Muscle of leg (tissue), 11 donors: Measurements from ENCODE around the gene KREMEN1. TPM values are rescaled to one million over a fixed set of nuclear protein-coding genes. Genes with fewer than 3 reads are reported as not detected.

Experiments used
- DNase-seq: peaks from one replicate; pipeline ENCODE4 v3.0.0; 2013
- H3K27ac ChIP-seq: one replicate; pipeline ENCODE4 v1.5.1; 2013; ENCODE audit warnings: mild to moderate bottlenecking, low read length, control low read depth
- H3K27me3 ChIP-seq: one replicate; pipeline ENCODE4 v1.6.1; 2013; ENCODE audit warnings: low read length; ENCODE audit not compliant: control insufficient read depth, insufficient read depth
- H3K36me3 ChIP-seq: one replicate; pipeline ENCODE4 v1.6.1; 2013; ENCODE audit warnings: low read length; ENCODE audit not compliant: control insufficient read depth, insufficient read depth
- H3K4me1 ChIP-seq: one replicate; pipeline ENCODE4 v1.6.1; 2013; ENCODE audit warnings: low read length; ENCODE audit not compliant: control insufficient read depth, insufficient read depth
- H3K4me3 ChIP-seq: one replicate; pipeline ENCODE4 v1.5.1; 2013; ENCODE audit warnings: low read length, control low read depth
- H3K9me3 ChIP-seq: replicated peaks from 2 replicates; pipeline ENCODE4 v1.6.1; 2013; ENCODE audit warnings: low read depth, low read length; ENCODE audit not compliant: control insufficient read depth
- WGBS: methylation state at CpG from one replicate; pipeline ENCODE4 v1.1.5; 2013; ENCODE audit warnings: missing lambda C conversion rate; ENCODE audit not compliant: insufficient coverage; 5-methylcytosine and 5-hydroxymethylcytosine counted together
- polyA plus RNA-seq, 8 donors: library from polyadenylated mRNA; unstranded; fragments of 120-200 nt; gene quantifications; one replicate each; pipeline versions ENCODE4 v1.2.1 to v1.2.3, GENCODE V29; 2013; ENCODE audit warnings: inconsistent platforms in 1 of 8, low replicate concordance in 1 of 8; ENCODE audit not compliant: insufficient read length in 8 of 8, insufficient read depth in 1 of 8
- total RNA-seq: library from RNA; stranded (reverse); fragments of 120-200 nt; gene quantifications from one replicate; pipeline ENCODE4 v1.2.4, GENCODE V29; 2013

KREMEN1 gene
- total and polyA plus RNA-seq, 9 donors = 44.9 to 96.6 (median 86.6) TPM

DNA sequence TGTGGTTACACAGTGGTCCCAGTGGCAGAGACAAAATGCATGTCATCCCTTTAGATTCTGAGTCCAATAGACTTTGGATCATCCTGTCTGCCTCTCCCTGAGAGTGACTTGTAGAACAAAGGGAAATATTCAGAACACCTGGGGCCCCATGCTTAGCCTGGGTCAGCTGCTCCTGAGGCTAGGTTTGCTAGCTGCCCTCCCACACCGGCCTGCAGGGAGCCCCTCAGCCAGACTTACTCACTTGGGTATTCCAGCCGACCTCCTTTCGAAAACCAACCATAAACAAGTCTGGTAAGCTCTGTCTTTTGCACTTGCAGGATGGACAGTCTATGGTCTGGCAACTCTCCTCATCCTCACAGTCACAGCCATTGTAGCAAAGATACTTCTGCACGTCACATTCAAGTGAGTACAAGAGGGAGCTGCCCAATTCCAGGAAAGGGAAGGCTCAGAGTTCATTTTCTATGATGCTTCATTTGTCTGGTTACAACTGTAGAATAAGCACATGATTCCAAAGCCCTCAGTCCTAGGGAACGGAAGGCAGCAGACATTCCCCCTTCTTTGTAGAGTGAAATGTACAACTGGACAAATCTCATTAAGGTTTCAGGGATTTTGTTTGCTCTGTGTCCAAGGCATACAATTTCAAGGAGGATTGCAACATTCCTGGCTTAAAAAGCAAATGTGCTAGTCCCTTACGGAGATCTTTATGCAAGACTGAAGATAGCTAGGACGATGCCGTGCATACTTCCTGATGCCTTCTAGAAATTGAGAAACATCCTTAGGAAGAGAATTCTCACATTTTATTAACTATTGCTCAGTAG, 67.3 kb downstream of the KREMEN1 start:
- H3K36me3 ChIP-seq = peaks cover 66% of the 10 kb centered on the region

DNA sequence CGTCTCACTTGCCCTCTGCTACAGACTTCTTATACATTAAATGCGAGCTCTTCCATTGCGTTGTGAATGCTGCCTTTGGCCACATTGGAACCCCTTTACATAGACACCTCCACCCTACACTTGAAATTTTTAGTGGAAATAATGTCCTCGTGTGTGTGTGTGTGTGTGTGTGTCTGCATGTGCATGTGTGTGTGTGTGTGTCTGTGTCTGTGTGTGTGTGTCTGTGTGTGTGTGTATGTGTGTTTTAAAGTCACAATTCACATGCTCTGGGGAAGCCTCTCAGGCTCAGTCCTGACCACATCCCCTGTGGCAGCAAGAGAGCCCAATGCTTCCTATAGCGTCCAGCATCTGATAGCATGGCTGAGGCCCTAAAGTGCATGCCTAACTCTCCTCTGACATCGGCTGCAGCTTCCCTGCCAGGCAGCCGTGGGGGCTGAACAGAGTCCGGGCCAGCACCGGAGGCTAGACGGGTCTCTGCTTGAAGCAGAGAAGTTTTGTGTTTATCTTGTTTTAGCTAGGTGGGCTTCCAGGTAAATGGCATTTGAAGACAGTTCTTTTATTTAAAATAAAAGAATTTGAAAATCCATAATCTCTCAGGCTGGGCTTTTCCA, 68.3 kb downstream of the KREMEN1 start:
- no peak for DNase-seq
- Histone ChIP-seq H3K27ac (peak overlapping the region; percentile 0), H3K27me3 (no peaks in the 10 kb centered on the region), H3K4me1 (peaks cover 83% of the 10 kb centered on the region), H3K4me3 (no peak overlapping the region), H3K36me3 (peaks cover 66% of the 10 kb centered on the region), H3K9me3 (no peaks in the 10 kb centered on the region)
- 62% methylated on average over 6 of the region's 10 CpGs for WGBS

More for the DNA sequence above, 67.3 kb downstream of the KREMEN1 start:
- Histone ChIP-seq H3K4me3 (no peak overlapping the region), H3K27ac (peak overlapping the region; percentile 47), H3K9me3 (no peaks in the 10 kb centered on the region), H3K27me3 (no peaks in the 10 kb centered on the region), H3K4me1 (peaks cover 77% of the 10 kb centered on the region)
- WGBS = 51% methylated on average over 3 of the region's 8 CpGs
- peak; percentile 21 for DNase-seq

DNA sequence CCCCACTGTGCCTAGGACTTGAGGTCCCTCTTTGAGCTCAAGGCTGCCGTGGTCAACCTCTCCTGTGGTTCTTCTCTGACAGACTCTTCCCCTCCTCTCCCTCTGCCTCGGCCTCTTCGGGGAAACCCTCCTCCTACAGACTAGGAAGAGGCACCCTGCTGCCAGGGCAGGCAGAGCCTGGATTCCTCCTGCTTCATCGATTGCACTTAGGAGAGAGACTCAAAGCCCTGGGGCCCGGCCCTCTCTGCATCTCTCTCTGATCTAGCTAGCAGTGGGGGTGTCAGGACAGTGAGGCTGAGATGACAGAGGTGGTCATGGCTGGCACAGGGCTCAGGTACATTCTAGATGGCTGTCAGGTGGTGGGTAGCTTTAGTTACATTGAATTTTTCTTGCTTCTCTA, 69.3 kb downstream of the KREMEN1 start:
- no peak overlapping the region for H3K4me3 ChIP-seq
- DNase-seq = no peak
- peaks cover 64% of the 10 kb centered on the region for H3K36me3 ChIP-seq
- peak overlapping the region; percentile 29 for H3K27ac ChIP-seq
- peaks cover 81% of the 10 kb centered on the region for H3K4me1 ChIP-seq
- H3K27me3 ChIP-seq = no peaks in the 10 kb centered on the region
- H3K9me3 ChIP-seq = no peaks in the 10 kb centered on the region
- 60% methylated on average over 1 of the region's 5 CpGs for WGBS

DNA sequence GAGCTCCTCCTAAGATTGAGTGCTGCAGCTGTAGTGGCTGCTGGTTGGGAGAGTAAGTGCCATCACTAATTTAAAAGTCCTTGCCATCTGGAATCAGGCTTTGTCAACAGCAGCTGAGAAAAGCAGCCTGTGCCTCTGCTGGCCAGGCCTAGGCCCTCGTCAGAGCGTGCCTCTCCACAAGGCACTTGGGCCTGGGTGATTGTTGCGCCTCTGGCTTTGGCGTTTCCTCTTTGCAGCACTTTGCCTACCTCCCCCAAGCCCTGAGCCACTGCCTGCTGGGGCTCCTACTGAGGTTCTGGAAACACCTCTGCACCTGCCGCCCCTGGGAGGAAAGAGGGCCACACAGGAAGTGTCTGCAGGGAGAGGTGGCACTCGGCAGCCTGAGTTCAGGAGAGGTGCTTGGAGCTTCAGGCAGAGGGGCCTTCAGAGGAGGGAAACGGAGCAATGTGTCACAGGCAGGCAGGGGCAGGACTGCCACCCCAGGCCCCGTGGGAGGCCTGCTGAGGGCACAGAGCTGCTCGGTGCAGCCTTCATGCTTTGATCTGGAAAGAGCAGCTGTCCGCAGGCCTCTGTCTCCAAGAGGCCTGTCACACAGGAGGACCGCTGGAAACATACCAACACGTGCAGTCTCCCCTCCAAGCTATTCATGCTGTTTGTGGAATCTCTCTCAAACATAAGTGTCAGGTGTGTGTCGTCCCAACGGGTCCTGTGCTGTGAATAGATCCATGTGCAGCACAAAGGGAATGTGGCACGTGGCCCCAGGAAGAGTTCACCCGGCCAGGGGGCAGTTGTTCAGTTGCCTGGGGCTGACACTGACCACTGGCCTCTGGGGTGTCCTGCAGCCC, 71.3 kb downstream of the KREMEN1 start:
- H3K36me3 ChIP-seq = peaks cover 63% of the 10 kb centered on the region
- H3K9me3 ChIP-seq = no peaks in the 10 kb centered on the region
- WGBS = 67% methylated on average over 12 of the region's 16 CpGs
- DNase-seq = peak; percentile 85
- H3K4me1 ChIP-seq = peaks cover 76% of the 10 kb centered on the region
- H3K4me3 ChIP-seq = no peak overlapping the region
- no peaks in the 10 kb centered on the region for H3K27me3 ChIP-seq
- H3K27ac ChIP-seq = peak overlapping the region; percentile 98

DNA sequence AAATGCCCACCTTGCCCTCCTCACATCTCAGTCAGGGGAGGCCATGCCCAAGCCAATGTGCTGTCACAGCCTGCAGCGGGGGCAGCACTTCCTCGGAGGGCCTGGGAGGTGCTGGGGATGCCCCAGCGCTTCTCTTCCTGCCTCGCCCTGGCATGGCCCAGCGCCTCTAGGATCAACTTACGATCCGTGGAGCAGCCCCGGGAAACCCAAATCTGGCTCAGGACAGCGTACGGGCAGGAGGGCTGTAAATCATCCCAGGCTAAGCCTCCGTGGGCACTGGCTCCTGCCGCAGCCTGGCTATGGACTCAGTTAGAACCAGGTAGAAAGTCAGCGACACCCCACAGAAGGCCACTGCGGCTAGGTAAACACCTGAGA, 71.9 kb downstream of the KREMEN1 start:
- no peak overlapping the region for H3K4me3 ChIP-seq
- no peaks in the 10 kb centered on the region for H3K27me3 ChIP-seq
- peaks cover 56% of the 10 kb centered on the region for H3K36me3 ChIP-seq
- H3K27ac ChIP-seq = peak overlapping the region; percentile 98
- H3K9me3 ChIP-seq = no peaks in the 10 kb centered on the region
- DNase-seq = peak; percentile 62
- 76% methylated on average over 14 of the region's 14 CpGs for whole genome bisulfite sequencing
- H3K4me1 ChIP-seq = peaks cover 78% of the 10 kb centered on the region

DNA sequence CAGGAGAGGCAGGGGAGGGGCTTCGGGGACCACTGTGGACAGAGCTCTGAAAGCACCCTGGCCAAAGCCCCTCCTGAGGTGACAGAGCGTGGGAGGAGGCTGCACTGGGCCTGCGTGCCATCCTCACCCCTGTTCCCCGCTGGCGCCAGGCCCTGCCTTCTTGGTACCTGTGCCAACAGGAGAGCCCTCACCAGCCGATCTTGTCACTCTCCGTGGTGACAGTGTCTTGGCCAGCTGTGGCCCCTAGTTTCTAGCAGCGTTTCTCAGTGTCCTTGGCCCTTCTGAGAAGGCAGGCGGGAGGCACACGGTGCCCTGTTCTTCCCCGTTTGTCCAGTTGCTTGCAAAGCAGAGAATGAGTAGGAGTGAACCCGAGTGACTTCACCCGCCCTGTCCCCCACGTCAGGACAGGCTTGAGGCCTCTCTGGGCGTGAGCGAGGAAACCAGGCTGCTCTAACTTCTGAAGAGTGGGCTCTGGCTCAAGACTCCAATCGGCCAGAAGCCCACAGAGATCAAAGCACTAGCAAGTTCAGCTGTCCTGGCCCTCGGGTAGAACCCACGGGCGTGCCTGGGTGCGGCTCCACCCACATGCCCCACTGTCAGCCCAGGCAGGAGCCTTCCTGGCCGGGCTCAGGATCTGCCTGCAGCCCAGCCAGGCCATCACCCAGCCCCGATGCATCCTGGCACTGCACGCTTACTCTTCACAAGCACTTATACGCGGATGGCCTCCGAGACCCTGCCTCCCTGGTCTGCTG, 72.7 kb downstream of the KREMEN1 start:
- peak overlapping the region; percentile 98 for H3K27ac ChIP-seq
- WGBS = 70% methylated on average over 27 of the region's 27 CpGs
- peaks cover 49% of the 10 kb centered on the region for H3K36me3 ChIP-seq
- no peaks in the 10 kb centered on the region for H3K9me3 ChIP-seq
- H3K4me3 ChIP-seq = no peak overlapping the region
- DNase-seq = peak; percentile 50
- H3K4me1 ChIP-seq = peaks cover 78% of the 10 kb centered on the region
- H3K27me3 ChIP-seq = no peaks in the 10 kb centered on the region

DNA sequence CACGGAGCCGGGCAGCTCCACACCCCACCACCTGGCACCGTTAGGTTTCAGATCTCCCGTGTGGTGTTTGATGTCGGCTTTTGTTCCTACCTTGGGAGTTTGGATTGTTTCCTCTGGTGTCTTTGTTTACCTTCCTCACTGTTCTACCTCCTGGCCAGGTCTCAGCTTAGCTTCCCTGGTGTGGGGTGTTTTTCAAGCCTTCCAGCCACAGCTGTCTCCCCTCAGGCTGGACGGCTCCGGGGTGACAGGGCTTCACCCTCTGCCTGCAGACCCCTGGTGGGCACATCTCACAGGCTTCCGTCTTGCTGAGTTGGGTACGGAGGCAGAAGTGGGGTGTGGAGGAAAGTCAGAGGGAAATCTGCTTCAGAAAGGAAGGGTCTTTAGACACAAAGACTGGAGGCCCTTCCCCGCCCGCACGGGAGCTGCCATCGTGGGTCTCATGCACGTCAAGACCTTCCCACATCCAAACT, 73.3 kb downstream of the KREMEN1 start:
- WGBS = 82% methylated on average over 5 of the region's 14 CpGs
- Histone ChIP-seq H3K4me3 (no peak overlapping the region), H3K36me3 (peaks cover 49% of the 10 kb centered on the region), H3K4me1 (peaks cover 80% of the 10 kb centered on the region), H3K9me3 (no peaks in the 10 kb centered on the region), H3K27ac (peak overlapping the region; percentile 98), H3K27me3 (no peaks in the 10 kb centered on the region)
- DNase-seq = no peak

DNA sequence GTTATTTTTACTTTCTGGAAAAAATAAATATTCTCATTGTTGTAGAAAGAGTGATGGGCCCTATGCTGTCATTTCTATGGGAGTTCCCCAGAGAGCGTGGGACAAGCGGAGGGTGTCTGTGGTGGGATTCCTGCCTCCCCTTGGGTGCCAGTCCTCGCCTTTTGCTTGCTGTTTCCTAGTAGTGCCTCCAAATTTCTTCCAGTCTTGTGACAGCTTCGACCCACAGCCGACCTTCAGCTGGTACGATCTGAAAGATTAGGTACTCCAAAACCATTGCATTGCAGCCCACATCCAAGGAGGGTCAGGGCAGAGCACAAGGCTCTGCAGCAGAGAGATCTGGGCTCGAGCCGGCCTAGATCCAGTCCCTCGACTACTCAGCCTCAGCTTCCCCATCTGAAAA, 73.9 kb downstream of the KREMEN1 start:
- H3K36me3 ChIP-seq = peaks cover 47% of the 10 kb centered on the region
- no peaks in the 10 kb centered on the region for H3K9me3 ChIP-seq
- peaks cover 82% of the 10 kb centered on the region for H3K4me1 ChIP-seq
- H3K27me3 ChIP-seq = no peaks in the 10 kb centered on the region
- no peak overlapping the region for H3K4me3 ChIP-seq
- 83% methylated on average over 4 of the region's 9 CpGs for WGBS
- no peak for DNase-seq
- peak overlapping the region; percentile 69 for H3K27ac ChIP-seq

DNA sequence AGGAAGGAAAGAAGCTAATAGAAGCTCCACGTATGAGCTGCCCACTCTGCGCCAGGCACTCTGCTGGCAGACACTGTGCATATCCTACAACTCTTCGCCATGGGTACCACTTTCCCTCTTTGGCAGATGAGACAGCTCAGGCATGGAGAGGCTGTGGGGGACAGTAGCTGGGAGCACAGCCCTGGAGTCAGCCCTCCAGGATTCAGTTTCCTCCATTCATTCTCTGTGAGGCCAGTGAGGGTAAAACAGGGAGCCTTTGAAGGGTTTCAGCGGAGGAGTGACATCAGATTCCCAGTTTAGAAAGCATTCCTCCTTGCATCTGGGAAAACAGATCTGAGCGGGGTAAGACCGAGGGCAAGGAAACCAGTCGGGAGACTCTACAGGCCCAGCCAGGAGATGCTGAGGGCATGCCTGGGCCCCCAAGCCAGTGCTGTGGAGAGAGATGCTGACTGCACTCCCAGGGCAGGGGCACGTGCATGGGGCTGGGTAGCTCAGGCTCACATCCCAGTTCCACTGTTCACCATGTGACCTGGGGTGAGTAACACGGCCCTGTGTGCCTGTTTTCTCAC, 74.6 kb downstream of the KREMEN1 start:
- Histone ChIP-seq H3K9me3 (no peaks in the 10 kb centered on the region), H3K27me3 (no peaks in the 10 kb centered on the region), H3K27ac (peak overlapping the region; percentile 69), H3K4me1 (peaks cover 82% of the 10 kb centered on the region), H3K4me3 (no peak overlapping the region), H3K36me3 (peaks cover 40% of the 10 kb centered on the region)
- DNase-seq = peak; percentile 59
- 40% methylated on average over 5 of the region's 9 CpGs for WGBS
